HG03565 (cell line): Measurements from ENCODE around the gene TXLNB.
A peak's percentile ranks its signal among the peaks of the same experiment; 100 is the strongest.

Source experiments
- ATAC-seq: cut with Tn5 transposase; IDR thresholded peaks from one replicate; pipeline ENCODE4 v1.9.1; 2021; ENCODE audit warnings: mild to moderate bottlenecking, moderate library complexity; ENCODE audit not compliant: unreplicated experiment

TXLNB gene

GRCh38 chr6:139291813-139292619 is at the start of gene TXLNB:
TSS of gene TXLNB (minus strand) at chr6:139291998. CDS start at chr6:139288899, 3,099 bp downstream.
- peak; percentile 30 for ATAC-seq

GRCh38 chr6:139341060-139341459 is 49.3 kb upstream of the TXLNB start:
- no peak for ATAC-seq

- ATAC-seq = no peak
These were observed 47.0 kb upstream of the TXLNB start for GRCh38 chr6:139338795-139339194.

GRCh38 chr6:139337830-139338229 is 46.0 kb upstream of the TXLNB start:
- ATAC-seq = no peak

GRCh38 chr6:139337001-139337400 is 45.2 kb upstream of the TXLNB start:
- no peak for ATAC-seq

- ATAC-seq = no peak
These were observed 44.7 kb upstream of the TXLNB start for GRCh38 chr6:139336488-139336887.

- ATAC-seq = no peak
These were observed 43.8 kb upstream of the TXLNB start for GRCh38 chr6:139335447-139336210.

GRCh38 chr6:139334806-139335446 is 43.1 kb upstream of the TXLNB start:
- ATAC-seq = no peak

- ATAC-seq = no peak
These were observed 39.2 kb upstream of the TXLNB start for GRCh38 chr6:139330826-139331500.

- no peak for ATAC-seq
These were observed 38.5 kb upstream of the TXLNB start for GRCh38 chr6:139330306-139330705.

GRCh38 chr6:139329224-139329623 is 37.4 kb upstream of the TXLNB start:
- no peak for ATAC-seq

- ATAC-seq = no peak
These were observed 35.2 kb upstream of the TXLNB start for GRCh38 chr6:139327038-139327437.

- no peak for ATAC-seq
These were observed 33.9 kb upstream of the TXLNB start for GRCh38 chr6:139325686-139326085.

- peak; percentile 32 for ATAC-seq
These were observed 33.3 kb upstream of the TXLNB start for GRCh38 chr6:139325125-139325524.

GRCh38 chr6:139324301-139324555 is 32.4 kb upstream of the TXLNB start:
- no peak for ATAC-seq

GRCh38 chr6:139323511-139324300 is 31.9 kb upstream of the TXLNB start:
- ATAC-seq = peak; percentile 37

- ATAC-seq = no peak
These were observed 28.3 kb upstream of the TXLNB start for GRCh38 chr6:139320081-139320480.

GRCh38 chr6:139316622-139317317 is 25.0 kb upstream of the TXLNB start:
- no peak for ATAC-seq

GRCh38 chr6:139313784-139314545 is 22.2 kb upstream of the TXLNB start:
- ATAC-seq = no peak
